ENCODE results near the gene TGM5.
"Not testable (repeated sequence)": the region's sequence is repeated elsewhere in the genome, so short reads cannot be mapped to it uniquely, and the experiment has no call there.

The TGM5 gene

DNA sequence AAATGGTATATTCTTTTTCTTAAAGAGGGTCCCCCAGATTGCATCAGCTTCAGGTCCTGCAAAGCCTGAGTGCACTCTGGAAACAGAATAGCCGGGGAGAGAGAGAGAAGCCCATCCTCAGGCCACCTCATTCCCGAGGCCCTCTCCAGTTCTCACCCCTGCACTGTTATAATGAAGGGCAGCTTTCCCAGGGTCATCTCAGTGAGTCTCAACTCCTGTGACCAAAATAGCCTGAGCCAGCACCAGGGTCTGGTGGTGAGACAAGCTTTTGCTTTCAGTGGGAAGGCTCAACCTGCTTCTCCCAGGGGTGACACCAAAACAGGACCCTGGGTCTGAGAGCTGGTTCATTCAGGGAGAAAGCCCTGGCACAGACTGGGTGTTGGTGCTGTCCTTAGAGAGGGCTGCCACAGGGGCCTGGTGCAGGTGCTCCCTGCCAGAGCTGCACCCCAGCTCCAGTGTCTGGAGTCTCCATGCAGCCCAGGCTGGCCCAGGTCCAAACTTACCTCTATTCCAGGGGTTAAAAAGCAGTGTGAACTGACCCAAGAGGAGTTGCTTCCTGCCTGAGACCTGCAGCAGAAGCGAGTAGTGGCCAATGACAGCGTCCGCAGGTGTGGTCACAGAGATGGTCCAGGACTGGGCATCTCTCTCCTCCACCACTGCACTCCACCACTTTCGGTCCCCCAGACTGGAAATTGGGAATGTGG is 52.0 kb downstream of the TGM5 start:
- DNase-seq, result no peak

DNA sequence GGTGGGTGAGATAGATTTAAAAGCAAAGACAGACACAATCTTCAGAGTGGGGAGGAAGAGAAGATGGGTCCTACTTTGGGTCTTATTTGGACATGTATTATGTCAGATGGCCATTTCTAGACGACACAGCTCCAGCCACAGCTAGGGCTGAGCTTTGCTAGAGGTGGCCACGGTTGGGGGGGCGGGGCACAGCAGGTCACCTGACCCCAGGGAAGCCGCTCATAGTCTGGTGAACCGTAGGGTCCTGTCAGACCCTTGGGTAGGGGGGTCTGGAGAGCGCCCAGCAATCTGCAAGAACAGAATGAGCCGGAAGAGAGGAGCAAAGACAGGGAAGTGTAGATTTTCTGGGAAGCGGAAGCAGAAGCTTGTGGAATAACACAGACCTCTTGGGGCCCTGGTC is 52.6 kb downstream of the TGM5 start:
- no peak for DNase-seq

- no peak for DNase-seq
Measured at GRCh38 chr15:43213466-43213865, 53.3 kb downstream of the TGM5 start.

DNA sequence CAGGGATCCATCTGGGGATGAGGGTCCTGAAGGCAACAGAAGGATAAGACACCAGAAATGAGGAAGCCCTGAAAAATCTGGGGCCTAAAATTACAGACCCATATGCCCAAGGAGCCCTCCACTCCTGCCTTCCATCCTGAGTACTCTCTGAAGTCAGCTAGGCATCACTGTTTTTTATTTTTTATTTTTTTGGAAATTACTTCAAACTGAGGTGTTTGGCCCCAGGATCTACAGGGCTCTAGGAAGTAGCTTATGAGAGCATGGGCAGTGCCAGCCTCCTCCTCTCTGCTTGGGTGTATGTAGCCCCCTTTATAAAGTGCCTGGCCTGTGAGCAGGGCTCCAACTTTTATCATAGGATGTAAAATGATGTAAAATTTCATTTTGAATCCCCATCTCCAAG is 53.8 kb downstream of the TGM5 start:
- DNase-seq, result no peak

DNA sequence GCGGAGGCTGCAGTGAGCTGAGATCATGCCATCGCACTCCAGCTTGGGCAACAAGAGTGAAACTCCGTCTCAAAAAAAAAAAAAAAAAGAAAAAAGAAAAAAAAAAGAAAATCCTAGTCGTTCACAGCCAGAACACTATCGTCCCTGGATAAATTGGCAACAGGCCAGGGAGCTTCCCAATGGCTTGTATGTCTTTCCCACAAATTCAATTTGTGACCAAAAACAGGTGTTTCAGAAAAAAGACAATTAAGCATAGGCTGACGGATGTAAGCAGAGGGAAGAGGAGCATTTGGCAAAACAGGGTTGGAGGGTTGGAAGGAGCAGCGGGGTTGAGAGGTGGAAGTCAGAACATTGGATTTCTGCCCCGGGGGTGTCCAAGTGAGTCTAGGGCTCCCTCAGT is 54.4 kb downstream of the TGM5 start:
- DNase-seq, result no peak

- no peak for DNase-seq
Measured at GRCh38 chr15:43211224-43211735, 55.4 kb downstream of the TGM5 start.

- no peak for DNase-seq
Measured at GRCh38 chr15:43210807-43211206, 55.9 kb downstream of the TGM5 start.

GRCh38 chr15:43210172-43210745 is 56.5 kb downstream of the TGM5 start:
- DNase-seq, result no peak

DNA sequence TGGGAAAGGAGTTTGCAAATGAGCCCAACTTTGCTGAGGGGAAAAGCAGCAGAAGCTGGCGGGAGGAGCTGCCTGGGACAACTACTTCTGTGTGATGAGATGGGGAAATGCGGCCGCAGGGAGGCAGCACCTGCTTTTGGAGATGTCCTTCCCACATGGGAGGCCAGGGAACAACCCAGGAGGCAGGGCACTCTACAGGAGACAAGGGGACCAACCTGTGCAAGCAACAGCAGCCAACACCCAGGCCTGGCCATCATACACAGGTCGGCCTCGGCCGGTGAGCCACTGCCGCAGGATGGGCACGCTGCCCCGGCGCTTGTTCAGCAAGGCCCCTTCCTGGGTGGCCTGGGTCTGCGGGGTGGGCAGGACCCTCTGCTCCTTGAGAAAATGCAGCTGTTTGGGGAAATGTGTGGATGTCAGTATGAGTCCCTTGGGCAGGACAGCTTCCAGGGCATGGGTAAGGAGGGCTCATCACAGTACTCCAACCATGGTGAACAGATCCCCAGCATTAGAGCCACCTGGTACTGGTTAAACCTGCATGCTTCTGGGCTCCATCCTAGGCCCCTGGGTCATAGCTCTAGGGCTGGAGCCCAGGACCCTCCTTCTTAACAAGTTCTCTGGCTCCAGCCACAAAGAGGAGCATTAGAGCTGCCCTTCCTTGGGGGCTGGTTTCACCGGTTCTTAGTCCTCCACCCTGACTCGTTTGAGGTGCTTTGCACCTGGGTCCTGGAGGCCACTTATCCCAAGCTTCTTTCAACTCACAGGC is 57.5 kb downstream of the TGM5 start:
- DNase-seq, result no peak

DNA sequence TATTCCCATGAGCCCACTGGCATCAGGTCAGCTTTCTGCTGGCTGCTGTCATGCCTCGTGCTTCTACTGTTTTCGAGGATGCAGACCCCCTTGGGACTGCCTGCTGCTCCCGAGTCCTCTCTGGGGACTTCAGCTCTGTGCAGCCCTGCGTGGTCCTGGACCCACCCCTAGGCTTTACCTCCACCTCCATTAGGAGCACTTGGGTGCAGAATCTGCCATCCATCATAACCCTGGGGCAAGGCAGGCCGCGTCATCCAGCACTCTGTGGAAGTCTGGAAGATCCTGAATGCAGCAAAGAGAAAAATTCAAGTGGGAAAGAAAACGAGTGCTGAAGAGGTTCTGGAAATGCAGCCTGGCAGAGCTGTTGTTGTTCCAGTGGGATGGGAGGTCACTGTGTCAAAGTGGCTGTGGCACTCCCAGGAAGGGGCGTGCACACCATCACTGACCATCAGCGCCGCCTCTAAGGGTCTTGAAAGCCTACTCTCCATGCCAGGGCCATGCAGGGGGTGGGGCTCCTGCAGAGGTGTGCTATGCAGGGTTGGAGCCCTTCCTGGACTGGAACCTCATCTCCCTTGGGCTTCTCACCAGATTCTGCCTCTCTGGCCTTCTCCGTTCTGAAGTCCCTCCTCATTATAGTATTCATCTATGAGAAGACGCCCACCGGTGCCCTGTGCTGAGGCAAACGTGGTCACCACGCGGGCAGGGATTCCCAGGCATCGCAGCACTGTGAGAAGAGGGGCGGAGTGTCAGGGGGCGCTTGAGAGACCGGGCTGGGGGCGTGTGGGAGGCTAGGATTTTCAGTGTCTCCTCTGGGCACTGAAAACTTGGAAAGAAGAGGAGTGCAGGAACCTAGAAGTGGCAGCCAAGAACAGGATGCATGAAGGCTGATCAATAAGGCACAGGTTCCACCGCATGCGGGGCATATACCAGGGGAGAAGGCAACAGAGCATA is 58.4 kb downstream of the TGM5 start:
- no peak for DNase-seq

- DNase-seq, result no peak
Measured at GRCh38 chr15:43207024-43207423, 59.7 kb downstream of the TGM5 start.

DNA sequence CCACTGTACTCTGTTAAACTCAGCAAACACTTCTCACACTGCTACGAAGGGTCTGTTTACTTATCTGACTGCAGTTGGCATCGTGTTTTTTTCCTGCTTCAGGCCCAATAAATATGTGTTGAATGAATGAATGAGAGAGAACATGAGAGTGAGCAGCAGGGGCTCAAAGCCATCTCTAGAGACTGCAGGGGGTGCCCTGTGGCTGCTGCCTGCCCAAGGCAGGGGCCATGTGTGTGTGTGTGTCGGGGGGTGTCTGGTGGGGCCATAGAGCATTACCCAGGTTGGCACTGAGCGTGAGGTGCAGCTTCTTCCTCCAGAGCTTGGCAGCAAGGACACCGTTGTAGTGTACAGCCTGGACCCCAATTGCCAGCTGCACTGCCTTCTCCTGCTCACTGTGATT is 60.7 kb downstream of the TGM5 start:
- no peak for DNase-seq

- no peak for DNase-seq
Measured at GRCh38 chr15:43204016-43204901, 62.5 kb downstream of the TGM5 start.

DNA sequence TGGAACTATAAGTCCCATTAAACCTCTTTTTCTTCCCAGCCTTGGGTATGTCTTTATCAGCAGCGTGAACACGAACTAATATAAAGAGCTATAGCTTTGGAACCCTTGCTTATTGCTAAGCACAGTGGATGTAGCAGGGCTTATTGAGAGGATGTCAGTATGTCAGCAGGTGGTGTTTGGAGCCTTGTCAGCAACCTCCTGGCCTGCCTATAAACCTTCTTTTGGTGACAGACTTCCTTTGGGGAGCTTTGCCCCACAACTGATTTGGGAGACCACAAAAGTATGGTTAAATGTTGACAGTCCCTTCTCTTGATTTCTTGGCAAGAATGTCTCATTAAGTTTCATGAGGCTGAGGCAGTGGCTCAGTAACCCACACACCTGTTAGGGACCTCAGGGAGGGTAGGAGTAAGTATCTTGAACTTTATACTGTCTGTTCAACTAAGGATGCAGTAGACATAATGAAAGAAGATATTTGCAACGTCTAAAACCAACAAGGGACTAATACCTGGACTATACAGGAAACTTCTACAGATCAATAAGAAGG is 66.7 kb downstream of the TGM5 start:
- no peak for DNase-seq

DNA sequence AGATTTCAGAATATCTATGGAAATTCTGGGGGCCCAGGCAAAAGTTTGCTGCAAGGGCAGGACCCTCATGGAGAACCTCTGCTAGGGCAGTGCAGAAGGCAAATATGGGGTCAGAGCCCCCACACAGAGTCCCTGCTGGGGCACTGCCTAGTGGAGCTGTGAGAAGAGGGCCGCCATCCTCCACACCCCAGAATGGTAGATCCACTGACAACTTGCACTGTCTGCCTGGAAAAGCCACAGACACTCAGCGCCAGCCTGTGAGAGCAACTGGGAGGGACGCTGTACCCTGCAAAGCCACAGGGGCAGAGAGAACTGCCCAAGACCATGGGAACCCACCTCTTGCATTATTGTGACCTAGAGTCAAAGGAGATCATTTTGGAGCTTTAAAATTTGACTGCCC is 67.7 kb downstream of the TGM5 start:
- DNase-seq, result no peak

- not testable (repeated sequence) for DNase-seq
Measured at GRCh38 chr15:43198556-43198955, 68.2 kb downstream of the TGM5 start.

GRCh38 chr15:43197773-43198172 is 69.0 kb downstream of the TGM5 start:
- not testable (repeated sequence) for DNase-seq

GRCh38 chr15:43196760-43197548 is 69.8 kb downstream of the TGM5 start:
- no peak for DNase-seq

DNA sequence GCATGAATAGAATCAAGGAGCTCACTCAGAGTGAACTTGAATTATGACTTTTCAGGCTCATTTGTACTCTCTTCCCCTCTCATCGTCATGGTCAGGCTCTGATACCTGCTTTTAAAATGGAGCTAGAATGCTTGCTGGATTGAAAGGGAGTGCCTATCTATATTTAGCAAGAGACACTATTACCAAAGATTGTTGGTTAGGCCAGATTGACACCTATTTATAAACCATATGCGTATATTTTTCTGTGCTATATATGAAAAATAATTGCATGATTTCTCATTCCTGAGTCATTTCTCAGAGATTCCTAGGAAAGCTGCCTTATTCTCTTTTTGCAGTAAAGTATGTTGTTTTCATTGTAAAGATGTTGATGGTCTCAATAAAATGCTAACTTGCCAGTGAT is 71.9 kb downstream of the TGM5 start:
- DNase-seq, result no peak

DNA sequence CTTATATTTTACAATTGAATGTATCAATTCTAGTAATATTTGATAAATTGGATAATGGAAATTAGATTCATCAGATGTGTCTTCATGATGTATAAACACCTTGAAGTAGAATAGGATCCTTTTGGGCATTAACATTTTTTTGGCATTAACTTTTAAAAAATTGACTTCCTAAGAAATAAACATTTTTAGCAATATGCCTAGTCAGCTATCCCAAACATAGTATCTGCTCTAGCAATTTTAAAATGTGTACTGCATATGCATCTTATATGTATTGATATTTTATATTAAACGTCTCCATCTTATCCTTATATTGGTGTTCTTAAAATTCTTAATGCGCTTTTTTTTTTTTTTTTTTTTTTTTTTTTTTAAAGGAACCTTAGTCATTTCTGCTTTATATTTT is 73.0 kb downstream of the TGM5 start:
- no peak for DNase-seq

DNA sequence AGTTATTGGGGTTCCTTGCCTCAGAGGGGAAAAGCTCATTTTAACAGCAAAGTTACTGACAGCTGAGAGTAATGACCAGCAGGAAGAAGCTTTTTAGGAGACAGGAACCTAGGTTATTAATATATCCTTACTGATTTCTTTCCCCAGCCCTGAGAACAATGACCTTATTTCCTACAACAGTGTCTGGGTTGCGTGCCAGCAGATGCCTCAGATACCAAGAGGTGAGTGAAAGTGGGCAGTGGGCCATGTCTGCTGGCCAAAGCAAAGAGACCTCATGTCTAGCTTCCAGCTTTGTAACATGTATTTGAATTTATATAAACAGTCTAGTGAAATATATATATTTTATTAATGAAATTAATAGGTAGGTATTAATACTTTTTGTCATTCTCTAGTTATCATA is 76.5 kb downstream of the TGM5 start:
- DNase-seq, result no peak
